Dedifferentiated amniotic fluid mesenchymal stem cell (primary cell): ENCODE measurements around the gene CHRNB1.

ENCODE experiments used
- DNase-seq: peaks from one replicate; pipeline ENCODE4 v3.0.0-alpha.2; 2016; ENCODE audit errors: extremely low spot score

The CHRNB1 gene

DNA sequence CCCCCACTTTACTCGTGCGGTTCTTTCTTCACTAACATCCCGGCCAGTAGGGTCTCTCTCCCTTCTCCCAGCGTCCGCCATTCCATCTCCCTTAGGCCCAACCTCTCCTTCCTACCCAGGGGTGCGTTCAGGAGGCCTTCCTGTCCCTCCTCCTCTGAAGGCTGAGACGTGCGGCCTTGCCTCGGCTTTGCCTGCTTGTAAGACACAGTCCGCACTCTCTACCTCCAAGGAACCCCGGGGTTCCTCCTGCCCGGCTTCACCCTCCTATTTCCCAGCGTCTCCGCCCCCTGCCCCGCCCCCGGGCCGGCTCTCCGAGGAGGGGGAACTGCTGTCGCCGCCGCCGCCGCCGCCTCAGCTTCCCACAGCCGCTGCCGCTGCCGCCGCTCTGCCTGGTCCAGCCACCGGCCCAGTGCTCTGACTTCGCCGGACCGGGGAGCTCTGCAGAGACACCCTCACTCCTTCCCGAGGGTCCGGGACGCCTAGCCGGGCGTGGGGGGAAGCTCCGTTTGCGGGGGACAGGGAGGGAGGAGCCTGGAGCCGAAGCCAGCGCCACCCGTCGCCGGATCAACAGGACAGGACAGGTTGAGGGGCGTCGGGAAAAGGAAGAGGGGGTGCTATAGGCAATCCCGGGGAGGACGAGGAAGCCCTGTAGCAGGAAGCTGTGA is 6.8 kb upstream of the CHRNB1 start:
- no peak for DNase-seq

- DNase-seq: no peak
Observed at GRCh38 chr17:7438656-7439460, 6.0 kb upstream of the CHRNB1 start.

- DNase-seq: no peak
Observed at GRCh38 chr17:7439462-7440112, 5.3 kb upstream of the CHRNB1 start, which contains the start of gene FGF11. FGF11 (plus strand) TSS chr17:7439512; CDS start chr17:7439621, 109 bp downstream.

- no peak for DNase-seq
Observed at GRCh38 chr17:7440113-7440833, 4.6 kb upstream of the CHRNB1 start.

DNA sequence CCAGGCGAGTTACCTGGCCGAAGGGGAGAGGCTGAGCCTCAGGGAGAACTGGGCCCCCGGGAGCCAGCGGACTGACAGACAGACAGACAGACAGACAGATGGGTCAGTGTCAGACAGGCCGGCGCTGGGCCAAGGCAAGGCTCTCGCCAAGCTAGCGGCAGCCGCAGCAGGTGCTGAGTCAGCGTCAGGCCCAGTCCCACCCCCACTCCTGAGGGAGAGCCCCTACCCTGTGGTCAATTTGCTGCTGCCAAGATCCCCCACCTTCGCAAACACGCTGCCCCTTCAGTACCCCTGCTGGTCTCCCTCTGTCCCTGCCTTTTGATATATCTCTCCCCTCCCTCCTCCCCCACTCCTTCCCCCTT is 4.0 kb upstream of the CHRNB1 start:
- DNase-seq: no peak

DNA sequence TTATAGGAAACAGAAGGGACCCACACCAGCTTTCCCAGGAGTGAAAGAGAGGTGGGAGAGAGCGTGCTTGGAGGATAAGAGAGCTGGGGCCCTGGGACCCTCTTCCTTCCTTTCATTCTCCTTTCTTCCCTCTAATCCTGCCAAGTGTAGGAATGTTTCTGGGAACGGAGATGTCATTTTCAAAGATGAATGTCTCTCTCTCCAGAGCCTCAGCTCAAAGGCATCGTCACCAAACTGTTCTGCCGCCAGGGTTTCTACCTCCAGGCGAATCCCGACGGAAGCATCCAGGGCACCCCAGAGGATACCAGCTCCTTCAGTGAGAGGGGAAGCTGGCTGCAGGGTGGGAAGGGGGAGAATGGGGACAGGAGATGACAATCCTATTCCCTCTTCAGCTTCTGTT is 3.6 kb upstream of the CHRNB1 start:
- no peak for DNase-seq

DNA sequence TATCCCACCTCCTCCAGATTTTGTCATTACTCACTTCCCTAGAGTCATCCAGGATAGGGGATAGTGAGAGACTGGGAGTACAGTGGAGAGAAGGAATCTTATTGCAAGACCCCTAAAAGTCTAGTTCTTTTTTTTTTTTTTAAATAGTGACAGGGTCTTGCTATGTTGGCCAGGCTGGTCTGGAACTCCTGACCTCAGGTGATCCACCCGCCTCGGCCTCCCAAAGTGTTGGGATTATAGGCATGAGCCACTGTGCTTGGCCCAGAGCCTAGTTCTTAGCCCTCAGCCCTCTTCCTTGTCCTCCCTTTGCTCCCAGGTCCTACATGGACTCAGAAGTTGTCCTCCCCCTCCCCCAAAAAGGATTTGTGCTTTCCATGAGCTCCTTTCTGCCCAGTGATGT is 2.7 kb upstream of the CHRNB1 start:
- no peak for DNase-seq

- no peak for DNase-seq
Observed at GRCh38 chr17:7443499-7444485, 1.1 kb upstream of the CHRNB1 start.

- DNase-seq: no peak
Observed at GRCh38 chr17:7445619-7445968, 733 bp downstream of the CHRNB1 start.

- DNase-seq: no peak
Observed at GRCh38 chr17:7448461-7448860, 3.6 kb downstream of the CHRNB1 start.

- DNase-seq: no peak
Observed at GRCh38 chr17:7459961-7460545, 15.2 kb downstream of the CHRNB1 start.

DNA sequence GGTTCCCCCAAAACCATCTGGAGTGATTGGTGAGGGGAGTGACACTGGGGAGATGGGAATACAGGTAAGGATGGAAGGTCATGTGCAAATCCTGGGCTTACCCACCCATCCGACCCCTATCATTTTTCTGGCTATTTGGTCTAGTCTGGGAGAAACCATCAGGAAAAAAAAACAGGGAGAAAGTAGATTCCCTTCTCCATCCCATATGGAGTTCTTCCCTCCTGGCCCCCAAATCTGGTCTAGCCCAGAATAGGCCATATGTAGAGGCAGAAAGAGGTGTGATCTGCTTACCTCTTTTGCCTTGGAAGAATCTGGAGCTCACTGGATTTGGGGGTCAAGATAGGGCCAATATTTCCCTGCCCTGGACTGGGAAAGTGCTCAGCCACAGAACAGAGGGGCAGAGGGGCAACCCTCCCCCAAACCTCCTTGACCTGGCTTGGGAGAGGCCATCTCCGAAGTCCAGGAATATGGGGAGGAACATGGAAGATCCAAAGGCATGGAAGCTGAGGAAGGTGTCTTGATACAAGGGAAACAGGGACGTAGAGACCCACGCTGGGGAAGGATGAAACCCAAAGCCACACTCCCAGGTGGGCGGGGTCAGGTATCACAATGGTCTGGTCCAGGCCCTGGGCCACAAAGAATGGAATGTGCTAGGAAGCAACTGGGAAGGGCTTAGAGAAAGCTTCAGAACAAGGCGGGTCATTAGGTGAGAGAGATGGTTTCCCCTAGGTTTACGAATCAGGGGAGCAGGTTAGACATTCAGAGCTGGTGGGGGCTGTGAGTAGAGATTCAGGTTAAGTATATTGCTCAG is 16.2 kb downstream of the CHRNB1 start:
- no peak for DNase-seq

GRCh38 chr17:7462474-7463371 is 17.9 kb downstream of the CHRNB1 start:
- DNase-seq: no peak

- DNase-seq: no peak
Observed at GRCh38 chr17:7463372-7463846, 18.5 kb downstream of the CHRNB1 start.

- no peak for DNase-seq
Observed at GRCh38 chr17:7464081-7464480, 19.2 kb downstream of the CHRNB1 start.

DNA sequence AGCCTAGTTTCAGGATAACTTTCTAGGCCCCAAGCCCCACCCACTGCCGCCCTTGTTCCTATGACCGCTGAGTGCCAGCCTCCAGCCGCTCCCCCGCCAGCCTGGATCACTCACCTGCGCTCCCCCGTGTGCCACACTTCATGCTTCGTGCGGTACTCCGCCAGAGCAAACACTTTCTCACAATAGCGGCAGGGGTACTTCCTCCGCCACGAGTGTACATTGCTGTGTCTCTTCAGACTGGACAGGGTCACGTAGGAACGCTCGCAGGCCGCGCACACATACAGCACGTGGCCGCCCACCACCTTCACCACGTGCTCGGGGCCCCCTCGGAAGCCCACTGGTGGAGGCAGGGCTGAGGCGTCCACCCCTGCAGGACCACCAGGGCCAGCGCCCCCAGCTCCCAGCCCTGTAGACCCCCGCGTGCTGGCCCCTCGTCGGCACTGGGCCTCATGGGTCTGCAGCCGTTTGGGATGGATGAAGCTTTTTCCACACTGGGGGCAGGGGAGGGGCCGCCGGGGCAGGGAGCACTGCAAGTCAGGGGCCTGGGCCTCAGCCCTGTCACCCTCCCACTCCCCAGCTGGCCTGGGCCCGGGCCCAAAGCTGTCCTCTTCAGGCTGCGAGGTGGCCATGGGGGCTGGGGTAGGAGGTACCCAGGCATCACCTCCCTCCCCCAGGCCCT is 20.9 kb downstream of the CHRNB1 start:
- DNase-seq: no peak

DNA sequence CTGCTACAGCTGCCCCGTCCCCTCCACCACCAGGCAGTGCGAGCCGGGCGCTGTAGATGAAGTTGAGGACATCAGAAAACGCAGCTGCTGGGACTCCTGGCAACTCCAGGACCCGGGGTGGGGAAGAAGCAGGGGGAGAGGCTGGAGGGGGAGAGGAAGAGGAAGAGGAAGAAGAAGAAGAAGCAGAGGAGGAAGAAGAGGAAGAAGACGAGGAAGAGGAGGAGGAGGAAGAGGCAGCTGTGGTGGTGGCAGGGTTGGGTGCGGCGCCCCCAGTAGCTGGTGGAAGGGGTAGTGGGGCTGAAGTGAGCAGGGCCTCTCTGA is 21.4 kb downstream of the CHRNB1 start:
- no peak for DNase-seq

DNA sequence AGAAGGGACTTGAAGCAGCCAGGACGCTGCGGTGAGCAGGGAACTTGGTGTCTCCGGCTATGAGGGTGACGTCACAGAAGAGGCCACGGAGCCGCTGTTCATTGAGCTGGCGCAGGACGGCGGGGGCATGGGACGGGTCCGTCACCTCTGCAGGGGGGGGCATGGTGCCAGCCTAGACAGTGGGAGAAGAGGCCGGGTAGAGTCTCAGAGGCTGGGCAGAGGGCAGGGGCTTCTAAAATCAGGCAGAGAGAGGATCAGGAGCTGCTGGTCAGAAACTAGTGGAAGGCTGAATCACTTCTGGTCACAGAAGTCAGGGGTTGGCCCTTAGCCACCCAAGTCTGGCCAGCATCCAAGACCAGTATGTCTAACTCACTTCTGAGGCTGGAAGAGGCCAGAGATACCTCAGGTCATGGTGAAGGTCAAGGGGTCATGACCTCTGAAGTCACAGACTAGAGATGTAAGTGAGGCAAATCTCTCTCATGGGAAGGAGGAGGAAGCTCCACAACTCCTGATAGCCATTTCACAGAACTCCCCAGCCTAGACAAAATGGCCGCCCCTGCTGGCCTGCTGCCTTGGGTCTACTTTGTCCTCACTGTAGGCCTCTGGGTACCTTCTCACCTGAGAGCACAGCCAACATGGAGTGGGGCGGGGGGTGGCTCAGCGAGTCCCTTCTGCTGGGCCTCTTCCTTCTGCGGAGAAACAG is 21.9 kb downstream of the CHRNB1 start:
- no peak for DNase-seq
